ENCODE results near the gene COG1. TPM values are rescaled to one million over a fixed set of nuclear protein-coding genes. Genes with fewer than 3 reads are reported as not detected.
"Not testable (repeated sequence)": the region's sequence is repeated elsewhere in the genome, so short reads cannot be mapped to it uniquely, and the experiment has no call there.

The COG1 gene
- polyA plus RNA-seq (ENCODE audit: insufficient read length in 3 of 3), result 10 to 100 TPM; 47.4 to 67.8 (median 49.3) TPM
- long read RNA-seq, donor 1, partial matches to known transcripts, result 0 of 2 reads
- long read RNA-seq, donor 1, other reads (novel, unspliced or antisense), result 0 of 2 reads
- long read RNA-seq, donor 2, partial matches to known transcripts, result 0 of 2 reads
- long read RNA-seq, donor 2, other reads (novel, unspliced or antisense), result 0 of 2 reads
- long read RNA-seq, donor 3, partial matches to known transcripts, result 0 of 4 reads
- long read RNA-seq, donor 3, other reads (novel, unspliced or antisense), result 0 of 4 reads
- long read RNA-seq, donor 4, transcript COG1-201 (14 exons, 3,079 nt), result major isoform, 7 of 8 reads
- long read RNA-seq, donor 4, partial matches to known transcripts, result 0 of 8 reads
- long read RNA-seq, donor 4, other reads (novel, unspliced or antisense), result 0 of 8 reads
- long read RNA-seq, donor 5, result 0 reads
- long read RNA-seq, donor 6, partial matches to known transcripts, result 0 of 7 reads
- long read RNA-seq, donor 6, other reads (novel, unspliced or antisense), result 0 of 7 reads
- long read RNA-seq, donor 7, transcript COG1-201 (14 exons, 3,079 nt), result major isoform, 6 of 6 reads
- long read RNA-seq, donor 7, partial matches to known transcripts, result 0 of 6 reads
- long read RNA-seq, donor 7, other reads (novel, unspliced or antisense), result 0 of 6 reads
- long read RNA-seq, donor 8, result 0 reads
- long read RNA-seq, donor 9, transcript COG1-201 (14 exons, 3,079 nt), result major isoform, 6 of 6 reads
- long read RNA-seq, donor 9, partial matches to known transcripts, result 0 of 6 reads
- long read RNA-seq, donor 9, other reads (novel, unspliced or antisense), result 0 of 6 reads
- long read RNA-seq, donor 10, partial matches to known transcripts, result 0 of 3 reads
- long read RNA-seq, donor 10, other reads (novel, unspliced or antisense), result 0 of 3 reads
- long read RNA-seq, donor 11, partial matches to known transcripts, result 0 of 2 reads
- long read RNA-seq, donor 11, other reads (novel, unspliced or antisense), result 0 of 2 reads
- long read RNA-seq, donor 12, full-length matches to known transcripts, result 3 of 3 reads
- long read RNA-seq, donor 12, partial matches to known transcripts, result 0 of 3 reads
- long read RNA-seq, donor 12, other reads (novel, unspliced or antisense), result 0 of 3 reads
- long read RNA-seq, donor 13, result 0 reads
- long read RNA-seq, donor 14, partial matches to known transcripts, result 0 of 2 reads
- long read RNA-seq, donor 14, other reads (novel, unspliced or antisense), result 0 of 2 reads
- long read RNA-seq, donor 15, full-length matches to known transcripts, result 1 of 1 reads
- long read RNA-seq, donor 15, partial matches to known transcripts, result 0 of 1 reads
- long read RNA-seq, donor 15, other reads (novel, unspliced or antisense), result 0 of 1 reads
- long read RNA-seq, donor 16, full-length matches to known transcripts, result 11 of 21 reads
- long read RNA-seq, donor 16, partial matches to known transcripts, result 10 of 21 reads
- long read RNA-seq, donor 16, other reads (novel, unspliced or antisense), result 0 of 21 reads

- DNase-seq (ENCODE audit: extremely low read depth in 1 of 11, low read depth in 9 of 11, low spot score in 4 of 11), result peak in 10 of 11 donors; percentile 71 to 92 (median 84)
These were observed at the start of gene COG1 for GRCh38 chr17:73192894-73193701. TSS of gene COG1 (plus strand) at chr17:73193055. CDS start at chr17:73193070, 15 bp downstream.

GRCh38 chr17:73144209-73144608 is 48.6 kb upstream of the COG1 start:
- not testable (repeated sequence) for DNase-seq (ENCODE audit: extremely low read depth in 1 of 11, low read depth in 9 of 11, low spot score in 4 of 11)

- no peak for DNase-seq (ENCODE audit: extremely low read depth in 1 of 11, low read depth in 9 of 11, low spot score in 4 of 11)
These were observed 47.2 kb upstream of the COG1 start for GRCh38 chr17:73145641-73146040.

- DNase-seq (ENCODE audit: extremely low read depth in 1 of 11, low read depth in 9 of 11, low spot score in 4 of 11), result not testable (repeated sequence)
These were observed 45.1 kb upstream of the COG1 start for GRCh38 chr17:73147791-73148190.

- no peak for DNase-seq (ENCODE audit: extremely low read depth in 1 of 11, low read depth in 9 of 11, low spot score in 4 of 11)
These were observed 44.1 kb upstream of the COG1 start for GRCh38 chr17:73148540-73149334.

- DNase-seq (ENCODE audit: extremely low read depth in 1 of 11, low read depth in 9 of 11, low spot score in 4 of 11), result not testable (repeated sequence)
These were observed 42.1 kb upstream of the COG1 start for GRCh38 chr17:73150622-73151300.

GRCh38 chr17:73151916-73152632 is 40.8 kb upstream of the COG1 start:
- DNase-seq (ENCODE audit: extremely low read depth in 1 of 11, low read depth in 9 of 11, low spot score in 4 of 11), result no peak

- peak in 1 of 11 donors; percentile 28 for DNase-seq (ENCODE audit: extremely low read depth in 1 of 11, low read depth in 9 of 11, low spot score in 4 of 11)
These were observed 37.3 kb upstream of the COG1 start for GRCh38 chr17:73155410-73156165.

- DNase-seq (ENCODE audit: extremely low read depth in 1 of 11, low read depth in 9 of 11, low spot score in 4 of 11), result peak in 4 of 11 donors; percentile 28 to 54 (median 47)
These were observed 36.6 kb upstream of the COG1 start for GRCh38 chr17:73156166-73156840.

- no peak for DNase-seq (ENCODE audit: extremely low read depth in 1 of 11, low read depth in 9 of 11, low spot score in 4 of 11)
These were observed 35.9 kb upstream of the COG1 start for GRCh38 chr17:73156887-73157520.

GRCh38 chr17:73157521-73157890 is 35.3 kb upstream of the COG1 start:
- DNase-seq (ENCODE audit: extremely low read depth in 1 of 11, low read depth in 9 of 11, low spot score in 4 of 11), result no peak

- DNase-seq (ENCODE audit: extremely low read depth in 1 of 11, low read depth in 9 of 11, low spot score in 4 of 11), result no peak
These were observed 34.7 kb upstream of the COG1 start for GRCh38 chr17:73158133-73158532.

- no peak for DNase-seq (ENCODE audit: extremely low read depth in 1 of 11, low read depth in 9 of 11, low spot score in 4 of 11)
These were observed 31.8 kb upstream of the COG1 start for GRCh38 chr17:73160980-73161630.

- DNase-seq (ENCODE audit: extremely low read depth in 1 of 11, low read depth in 9 of 11, low spot score in 4 of 11), result no peak
These were observed 29.8 kb upstream of the COG1 start for GRCh38 chr17:73163043-73163442.
